Activated CD8-positive, alpha-beta T cell treated with anti-CD3 and anti-CD28 coated beads, Interleukin-2, amount 10 ng/mL, durations not matched to agents 7 days and 5 days (primary cell): ENCODE data around the gene RAPGEF4. TPM values are rescaled to one million over a fixed set of nuclear protein-coding genes. Genes with fewer than 3 reads are reported as not detected.

ENCODE experiments used
- ATAC-seq: fragments of 150-1000 bp; cut with Tn5 transposase; one replicate; pipeline ENCODE4 v1.10.0; 2021; ENCODE audit warnings: moderate library complexity
- CTCF ChIA-PET: fragments of 350-600 bp; sonication (Branson Sonifier 250); formaldehyde crosslinking; loops from one replicate; lab custom pipeline; 2021; ENCODE audit warnings: antibody characterized with exemption; lab: Charles Lee
- POLR2A ChIA-PET: fragments of 350-600 bp; sonication (Branson Sonifier 250); formaldehyde crosslinking; loops from one replicate; lab custom pipeline; 2021; ENCODE audit warnings: antibody characterized with exemption; lab: Charles Lee
- DNase-seq: peaks from one replicate; pipeline ENCODE4 v3.0.0-alpha.2; 2020
- H3K27ac Mint-ChIP-seq: one replicate; pipeline ENCODE4 v1.8.0; 2021; ENCODE audit warnings: mild to moderate bottlenecking, mixed read lengths
- H3K27me3 Mint-ChIP-seq: one replicate; pipeline ENCODE4 v1.8.0; 2021; ENCODE audit warnings: low read depth, mixed read lengths
- H3K36me3 Mint-ChIP-seq: one replicate; pipeline ENCODE4 v1.8.0; 2021; ENCODE audit warnings: low read depth, mixed read lengths
- H3K4me1 Mint-ChIP-seq: one replicate; pipeline ENCODE4 v1.8.0; 2021; ENCODE audit warnings: low read depth, mixed read lengths
- H3K4me3 Mint-ChIP-seq: one replicate; pipeline ENCODE4 v1.8.0; 2021; ENCODE audit warnings: mild to moderate bottlenecking, mixed read lengths
- H3K9me3 Mint-ChIP-seq: one replicate; pipeline ENCODE4 v1.8.0; 2022; ENCODE audit warnings: mixed read lengths; ENCODE audit not compliant: insufficient read depth
- total RNA-seq, 2 experiments: library from RNA; stranded (reverse); gene quantifications; one replicate each; pipeline ENCODE4 v1.2.3, GENCODE V29; 2021

Gene RAPGEF4
- total RNA-seq, 2 experiments from 2014 or later = 0.63 to 0.97 TPM

GRCh38 chr2:173054466-173054865 is 318.8 kb downstream of the RAPGEF4 start:
- no peaks in the 10 kb centered on the region for H3K4me1 Mint-ChIP-seq
- POLR2A ChIA-PET = no interaction called here
- CTCF ChIA-PET = no interaction called here
- no peaks in the 10 kb centered on the region for H3K36me3 Mint-ChIP-seq
- H3K9me3 Mint-ChIP-seq = no peaks in the 10 kb centered on the region
- ATAC-seq = no peak
- H3K27me3 Mint-ChIP-seq = peaks cover 25% of the 10 kb centered on the region
- no peak overlapping the region for H3K27ac Mint-ChIP-seq
- no peak overlapping the region for H3K4me3 Mint-ChIP-seq
- DNase-seq = no peak

GRCh38 chr2:173056705-173057364 is 321.2 kb downstream of the RAPGEF4 start:
- H3K9me3 Mint-ChIP-seq = no peaks in the 10 kb centered on the region
- no peak for ATAC-seq
- H3K27me3 Mint-ChIP-seq = peaks cover 31% of the 10 kb centered on the region

GRCh38 chr2:173058097-173058496 is 322.5 kb downstream of the RAPGEF4 start:
- no peaks in the 10 kb centered on the region for H3K4me1 Mint-ChIP-seq
- ATAC-seq (no peak), DNase-seq (no peak)
- H3K36me3 Mint-ChIP-seq = no peaks in the 10 kb centered on the region
- H3K9me3 Mint-ChIP-seq = no peaks in the 10 kb centered on the region
- peaks cover 31% of the 10 kb centered on the region for H3K27me3 Mint-ChIP-seq
- no peak overlapping the region for H3K4me3 Mint-ChIP-seq
- CTCF ChIA-PET = interaction anchor here (1.5 to 2.0 kb wide), 3 partner anchors 11 to 152 kb away, joined by 4 to 9 read pairs (median 7); no protein-coding TSS in a partner anchor
- no peak overlapping the region for H3K27ac Mint-ChIP-seq
- POLR2A ChIA-PET = no interaction called here

More at GRCh38 chr2:173056705-173057364, 321.2 kb downstream of the RAPGEF4 start:
- ChIA-PET CTCF (interaction anchor here (0.7 to 2.0 kb wide), 4 partner anchors 10 to 154 kb away, joined by 3 to 9 read pairs (median 6); no protein-coding TSS in a partner anchor), POLR2A (no interaction called here)
- no peak overlapping the region for H3K4me3 Mint-ChIP-seq
- H3K36me3 Mint-ChIP-seq = no peaks in the 10 kb centered on the region
- no peak for DNase-seq
- no peak overlapping the region for H3K27ac Mint-ChIP-seq
- no peaks in the 10 kb centered on the region for H3K4me1 Mint-ChIP-seq

GRCh38 chr2:173058673-173059072 is 323.0 kb downstream of the RAPGEF4 start:
- POLR2A ChIA-PET = no interaction called here
- no peak overlapping the region for H3K27ac Mint-ChIP-seq
- H3K4me3 Mint-ChIP-seq = no peak overlapping the region
- H3K36me3 Mint-ChIP-seq = no peaks in the 10 kb centered on the region
- DNase-seq (no peak), ATAC-seq (no peak)
- no peaks in the 10 kb centered on the region for H3K9me3 Mint-ChIP-seq
- CTCF ChIA-PET = interaction anchor here (1.5 to 2.0 kb wide), 3 partner anchors 12 to 152 kb away, joined by 4 to 9 read pairs (median 7); no protein-coding TSS in a partner anchor
- peaks cover 27% of the 10 kb centered on the region for H3K27me3 Mint-ChIP-seq
- no peaks in the 10 kb centered on the region for H3K4me1 Mint-ChIP-seq

GRCh38 chr2:173059292-173059691 is 323.6 kb downstream of the RAPGEF4 start:
- no peak for DNase-seq
- CTCF ChIA-PET = interaction anchor here (2.0 kb wide), 1 partner anchor 151 kb away, joined by 7 read pairs; no protein-coding TSS in a partner anchor
- Mint-ChIP-seq H3K4me3 (no peak overlapping the region), H3K27ac (no peak overlapping the region), H3K4me1 (no peaks in the 10 kb centered on the region), H3K27me3 (peaks cover 31% of the 10 kb centered on the region), H3K9me3 (no peaks in the 10 kb centered on the region), H3K36me3 (no peaks in the 10 kb centered on the region)
- ATAC-seq = no peak
- POLR2A ChIA-PET = no interaction called here

GRCh38 chr2:173059971-173060461 is 324.4 kb downstream of the RAPGEF4 start:
- Mint-ChIP-seq H3K27ac (no peak overlapping the region), H3K27me3 (peaks cover 35% of the 10 kb centered on the region), H3K9me3 (no peaks in the 10 kb centered on the region), H3K36me3 (no peaks in the 10 kb centered on the region), H3K4me3 (no peak overlapping the region), H3K4me1 (no peaks in the 10 kb centered on the region)
- no peak for DNase-seq
- ChIA-PET CTCF (no interaction called here), POLR2A (no interaction called here)
- no peak for ATAC-seq

GRCh38 chr2:173062801-173063200 is 327.2 kb downstream of the RAPGEF4 start:
- ChIA-PET POLR2A (no interaction called here), CTCF (no interaction called here)
- DNase-seq (no peak), ATAC-seq (no peak)
- H3K4me1 Mint-ChIP-seq = no peaks in the 10 kb centered on the region
- no peak overlapping the region for H3K4me3 Mint-ChIP-seq
- H3K9me3 Mint-ChIP-seq = no peaks in the 10 kb centered on the region
- no peak overlapping the region for H3K27ac Mint-ChIP-seq
- no peaks in the 10 kb centered on the region for H3K36me3 Mint-ChIP-seq
- peaks cover 40% of the 10 kb centered on the region for H3K27me3 Mint-ChIP-seq

- ATAC-seq (no peak), DNase-seq (no peak)
- peaks cover 43% of the 10 kb centered on the region for H3K27me3 Mint-ChIP-seq
- H3K36me3 Mint-ChIP-seq = no peaks in the 10 kb centered on the region
- H3K27ac Mint-ChIP-seq = no peak overlapping the region
- POLR2A ChIA-PET = no interaction called here
- CTCF ChIA-PET = interaction anchor here (1.4 to 1.8 kb wide), 2 partner anchors 10 to 146 kb away, joined by 3 to 5 read pairs; no protein-coding TSS in a partner anchor
- H3K4me3 Mint-ChIP-seq = no peak overlapping the region
- H3K9me3 Mint-ChIP-seq = no peaks in the 10 kb centered on the region
- H3K4me1 Mint-ChIP-seq = no peaks in the 10 kb centered on the region
These were observed 328.6 kb downstream of the RAPGEF4 start for GRCh38 chr2:173064151-173064805.

GRCh38 chr2:173066887-173067676 is 331.4 kb downstream of the RAPGEF4 start:
- Mint-ChIP-seq H3K36me3 (no peaks in the 10 kb centered on the region), H3K9me3 (no peaks in the 10 kb centered on the region), H3K27me3 (peaks cover 51% of the 10 kb centered on the region), H3K4me3 (no peak overlapping the region), H3K4me1 (no peaks in the 10 kb centered on the region), H3K27ac (no peak overlapping the region)
- DNase-seq (no peak), ATAC-seq (no peak)
- POLR2A ChIA-PET = no interaction called here
- CTCF ChIA-PET = interaction anchor here (2.2 kb wide), 1 partner anchor 39 kb away, joined by 6 read pairs; no protein-coding TSS in a partner anchor

GRCh38 chr2:173075056-173075780 is 339.6 kb downstream of the RAPGEF4 start:
- DNase-seq (no peak), ATAC-seq (no peak)
- H3K4me3 Mint-ChIP-seq = peak overlapping the region; percentile 76
- ChIA-PET CTCF (interaction anchor here (3.0 to 3.4 kb wide), 2 partner anchors 48 to 135 kb away, joined by 13 to 14 read pairs; no protein-coding TSS in a partner anchor), POLR2A (no interaction called here)
- peaks cover 1% of the 10 kb centered on the region for H3K36me3 Mint-ChIP-seq
- H3K27ac Mint-ChIP-seq = peak overlapping the region; percentile 78
- H3K4me1 Mint-ChIP-seq = peaks cover 25% of the 10 kb centered on the region
- no peaks in the 10 kb centered on the region for H3K9me3 Mint-ChIP-seq
- H3K27me3 Mint-ChIP-seq = peaks cover 20% of the 10 kb centered on the region
